Ishikawa (cell line): ENCODE data around the gene SGPP1.

Source experiments
- CEBPB ChIP-seq: IDR thresholded peaks from 2 replicates; pipeline ENCODE4 v1.6.1; 2012
- CREB1 ChIP-seq: IDR thresholded peaks from 2 replicates; pipeline ENCODE4 v1.6.1; 2012; ENCODE audit warnings: low read depth
- EGR1 ChIP-seq: IDR thresholded peaks from 2 replicates; pipeline ENCODE4 v1.6.1; 2012
- EP300 ChIP-seq: IDR thresholded peaks from 2 replicates; pipeline ENCODE4 v1.6.1; 2012; ENCODE audit warnings: borderline replicate concordance
- FOXM1 ChIP-seq: IDR thresholded peaks from 2 replicates; pipeline ENCODE4 v1.6.1; 2012; ENCODE audit warnings: low read depth, borderline replicate concordance
- MAX ChIP-seq: IDR thresholded peaks from 2 replicates; pipeline ENCODE4 v1.6.1; 2012
- NFIC ChIP-seq: IDR thresholded peaks from 2 replicates; pipeline ENCODE4 v1.6.1; 2012
- RAD21 ChIP-seq: IDR thresholded peaks from 2 replicates; pipeline ENCODE4 v1.6.1; 2012; ENCODE audit warnings: low read depth
- REST ChIP-seq: IDR thresholded peaks from 2 replicates; pipeline ENCODE4 v1.6.1; 2012; ENCODE audit warnings: low read depth, mild to moderate bottlenecking
- TAF1 ChIP-seq: IDR thresholded peaks from 2 replicates; pipeline ENCODE4 v1.6.1; 2012; ENCODE audit warnings: low read depth, mild to moderate bottlenecking
- TCF12 ChIP-seq: IDR thresholded peaks from 2 replicates; pipeline ENCODE4 v1.6.1; 2012; ENCODE audit warnings: low read depth
- TEAD4 ChIP-seq: IDR thresholded peaks from 2 replicates; pipeline ENCODE4 v1.6.1; 2012
- USF1 ChIP-seq: IDR thresholded peaks from 2 replicates; pipeline ENCODE4 v1.6.1; 2012
- YY1 ChIP-seq: IDR thresholded peaks from 2 replicates; pipeline ENCODE4 v1.6.1; 2012; ENCODE audit warnings: low read depth
- ZBTB7A ChIP-seq: IDR thresholded peaks from 2 replicates; pipeline ENCODE4 v1.6.1; 2012; ENCODE audit warnings: low read depth

SGPP1 gene

GRCh38 chr14:63654936-63655335 is 72.9 kb downstream of the SGPP1 start:
- TF ChIP-seq EP300, result no peak
- TF ChIP-seq TAF1, result no peak
- no peak for TF ChIP-seq EGR1
- TF ChIP-seq FOXM1, result no peak
- TF ChIP-seq USF1, result no peak
- no peak for TF ChIP-seq NFIC
- TF ChIP-seq TEAD4, result no peak
- no peak for TF ChIP-seq REST
- TF ChIP-seq YY1, result no peak
- TF ChIP-seq CEBPB, result no peak
- TF ChIP-seq RAD21, result no peak
- TF ChIP-seq MAX, result no peak
- TF ChIP-seq TCF12, result no peak

- no peak for TF ChIP-seq TEAD4
- TF ChIP-seq NFIC, result no peak
- no peak for TF ChIP-seq USF1
- no peak for TF ChIP-seq RAD21
- TF ChIP-seq ZBTB7A, result no peak
- no peak for TF ChIP-seq EGR1
- TF ChIP-seq YY1, result no peak
- TF ChIP-seq FOXM1, result no peak
Measured at GRCh38 chr14:63654346-63654745, 73.5 kb downstream of the SGPP1 start.

GRCh38 chr14:63652406-63652805 is 75.5 kb downstream of the SGPP1 start:
- TF ChIP-seq NFIC, result no peak
- no peak for TF ChIP-seq TAF1
- no peak for TF ChIP-seq USF1
- no peak for TF ChIP-seq MAX
- TF ChIP-seq EGR1, result no peak
- no peak for TF ChIP-seq RAD21
- no peak for TF ChIP-seq CEBPB
- no peak for TF ChIP-seq CREB1
- TF ChIP-seq EP300, result no peak
- no peak for TF ChIP-seq FOXM1
- TF ChIP-seq ZBTB7A, result no peak
- no peak for TF ChIP-seq YY1
- no peak for TF ChIP-seq REST
- TF ChIP-seq TCF12, result no peak
- no peak for TF ChIP-seq TEAD4

- TF ChIP-seq MAX, result no peak
- TF ChIP-seq REST, result no peak
- no peak for TF ChIP-seq TCF12
- no peak for TF ChIP-seq RAD21
- TF ChIP-seq EP300, result no peak
- no peak for TF ChIP-seq NFIC
- no peak for TF ChIP-seq EGR1
- no peak for TF ChIP-seq YY1
- TF ChIP-seq FOXM1, result no peak
- TF ChIP-seq TAF1, result no peak
- TF ChIP-seq USF1, result no peak
- no peak for TF ChIP-seq CREB1
- no peak for TF ChIP-seq TEAD4
- no peak for TF ChIP-seq ZBTB7A
- TF ChIP-seq CEBPB, result no peak
Measured at GRCh38 chr14:63650256-63650952, 77.5 kb downstream of the SGPP1 start.
